Superior temporal gyrus (tissue), 1 donor: ENCODE data around the gene IREB2.

ENCODE experiments used
- DNase-seq: peaks from one replicate; pipeline ENCODE4 v3.0.0-alpha.2; 2016; ENCODE audit errors: extremely low spot score

Gene IREB2

DNA sequence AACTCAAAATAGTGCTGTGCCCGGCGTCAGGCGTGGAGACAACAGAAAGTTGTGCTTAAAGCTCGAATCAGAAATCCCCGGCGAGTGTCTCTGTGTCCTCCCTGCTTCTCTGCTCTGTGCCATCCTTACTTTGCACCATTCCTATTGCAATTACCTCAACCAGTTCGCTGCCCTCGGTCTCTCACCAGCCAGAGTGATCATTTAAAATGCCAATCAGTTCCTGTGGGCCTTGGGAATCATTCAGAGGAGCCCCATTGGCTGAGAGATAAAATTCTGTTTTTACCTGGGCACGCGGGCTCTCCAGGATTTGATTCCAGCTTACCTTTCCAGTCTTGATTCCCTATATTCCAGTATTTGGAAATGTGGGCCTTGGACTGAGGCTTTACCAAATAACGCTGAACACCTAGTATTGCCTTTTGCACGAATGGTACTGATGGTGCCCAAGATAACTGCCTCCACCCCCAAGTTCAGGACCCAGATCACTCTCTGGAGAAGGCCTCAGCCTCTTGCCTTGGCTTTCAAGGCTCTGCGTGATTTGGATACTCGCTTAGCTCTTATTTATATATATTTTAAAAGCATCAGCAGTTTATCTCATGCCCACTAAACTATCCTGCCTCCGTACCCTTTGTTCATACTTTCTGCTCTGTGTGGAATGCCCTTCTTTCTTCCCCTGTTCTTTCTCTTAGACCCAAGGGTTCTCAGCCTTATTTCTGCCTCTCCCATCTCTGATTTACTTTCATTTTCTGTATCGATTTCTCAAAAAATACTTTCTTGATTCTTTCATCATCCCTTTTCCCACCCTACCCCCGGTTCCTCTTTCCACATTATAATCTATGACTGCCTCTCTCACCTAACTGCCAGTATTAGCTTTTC is 103.1 kb downstream of the IREB2 start:
- no peak for DNase-seq

- no peak for DNase-seq
Measured at GRCh38 chr15:78541744-78542034, 103.7 kb downstream of the IREB2 start.

DNA sequence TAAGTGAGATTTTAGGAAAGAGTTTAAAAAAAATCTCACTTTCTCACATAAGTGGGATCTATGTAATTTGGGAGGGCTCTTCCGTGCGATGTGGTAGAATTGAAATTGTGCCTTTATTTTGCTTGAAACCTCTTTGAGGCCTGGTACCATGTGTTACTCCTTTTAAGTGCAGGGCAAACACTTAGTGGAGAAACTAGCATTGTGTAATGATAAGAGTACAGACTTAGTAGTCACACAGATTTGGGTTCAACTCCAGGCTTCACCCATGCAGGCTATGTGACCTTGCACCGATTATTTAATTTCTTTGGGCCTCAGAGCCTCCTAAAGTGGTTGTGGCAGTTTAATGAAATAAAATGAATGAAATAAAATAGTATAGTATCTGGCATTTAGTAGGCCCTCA is 104.6 kb downstream of the IREB2 start:
- DNase-seq = no peak

GRCh38 chr15:78550194-78550593 is 112.2 kb downstream of the IREB2 start:
- DNase-seq = no peak

DNA sequence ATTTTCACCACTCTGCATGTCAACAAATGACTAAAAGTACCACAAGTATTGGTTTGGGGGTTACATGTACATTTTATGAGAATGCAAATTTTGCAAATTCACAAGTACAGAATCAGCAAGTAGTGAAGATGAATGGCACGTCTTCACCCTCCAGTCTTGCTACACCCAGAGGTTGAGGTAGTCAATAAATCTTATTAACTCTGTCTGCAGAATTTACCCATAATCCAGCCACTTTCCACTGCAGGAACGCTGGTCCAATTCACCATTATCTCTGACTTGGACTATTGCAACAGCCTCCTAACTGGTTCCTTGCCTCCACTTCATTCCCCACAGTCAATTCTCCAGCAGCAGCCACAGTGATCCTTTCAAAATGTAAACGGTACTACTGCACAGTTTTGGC is 112.8 kb downstream of the IREB2 start:
- no peak for DNase-seq
